GM18505 (cell line): ENCODE measurements around the gene SEC16A.

Experiments used
- ATAC-seq: cut with Tn5 transposase; IDR thresholded peaks from one replicate; pipeline ENCODE4 v1.9.1; 2021; ENCODE audit not compliant: unreplicated experiment
- POLR2A ChIP-seq: IDR thresholded peaks from 4 replicates; pipeline ENCODE4 v1.6.1; 2011; ENCODE audit warnings: borderline replicate concordance; ENCODE audit not compliant: insufficient read depth, insufficient read length; ENCODE audit errors: extremely low read depth

SEC16A gene

DNA sequence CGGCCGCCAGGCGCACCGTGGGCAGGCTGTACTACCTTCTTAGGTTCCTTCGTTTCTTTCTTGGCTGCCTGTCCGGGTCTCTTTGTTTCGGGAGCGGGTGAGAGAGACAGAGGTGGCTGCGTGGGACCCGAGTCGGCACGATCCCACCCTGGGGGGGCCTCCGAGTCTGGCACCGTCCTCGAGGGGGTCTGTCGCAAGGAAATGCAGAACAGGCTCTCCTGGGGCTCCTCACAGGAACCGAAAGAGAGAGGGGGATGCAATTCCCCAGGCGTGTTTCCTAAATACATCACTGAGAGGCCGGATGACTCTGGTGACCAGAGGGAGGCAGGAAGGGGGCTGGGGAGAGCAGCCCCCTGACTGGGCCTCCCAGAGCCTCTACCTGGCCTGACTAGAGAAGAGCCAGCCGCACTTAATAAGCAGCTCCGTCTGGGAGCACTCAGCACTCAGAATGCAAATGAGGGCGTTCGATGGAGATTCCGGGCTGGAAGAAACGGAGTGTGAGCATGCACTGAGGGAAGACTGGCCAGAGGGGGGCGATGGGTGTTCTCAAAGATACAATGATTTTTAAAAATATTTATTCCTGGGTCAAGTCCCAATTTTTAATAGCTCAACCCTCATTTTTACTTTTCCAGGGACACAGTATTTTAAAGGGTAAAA is 31.5 kb downstream of the SEC16A start:
- no peak for ATAC-seq

DNA sequence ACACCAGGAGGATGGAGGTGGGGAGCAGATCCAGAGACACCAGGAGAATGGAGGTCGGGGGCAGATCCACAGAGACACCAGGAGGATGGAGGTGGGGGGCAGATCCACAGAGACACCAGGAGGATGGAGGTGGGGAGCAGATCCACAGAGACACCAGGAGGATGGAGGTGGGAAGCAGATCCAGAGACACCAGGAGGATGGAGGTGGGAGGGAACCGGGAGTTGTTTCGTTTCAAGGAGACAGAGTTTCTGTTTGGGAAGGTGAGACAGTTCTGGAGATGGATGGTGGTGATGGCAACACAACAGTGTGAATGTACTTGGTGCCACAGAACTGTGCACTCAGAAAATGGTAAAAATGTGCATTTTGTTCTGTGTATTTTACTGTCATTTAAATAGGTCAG is 34.2 kb downstream of the SEC16A start:
- no peak for TF ChIP-seq POLR2A
- no peak for ATAC-seq

More for the DNA sequence above, 31.5 kb downstream of the SEC16A start:
- TF ChIP-seq POLR2A: no peak

DNA sequence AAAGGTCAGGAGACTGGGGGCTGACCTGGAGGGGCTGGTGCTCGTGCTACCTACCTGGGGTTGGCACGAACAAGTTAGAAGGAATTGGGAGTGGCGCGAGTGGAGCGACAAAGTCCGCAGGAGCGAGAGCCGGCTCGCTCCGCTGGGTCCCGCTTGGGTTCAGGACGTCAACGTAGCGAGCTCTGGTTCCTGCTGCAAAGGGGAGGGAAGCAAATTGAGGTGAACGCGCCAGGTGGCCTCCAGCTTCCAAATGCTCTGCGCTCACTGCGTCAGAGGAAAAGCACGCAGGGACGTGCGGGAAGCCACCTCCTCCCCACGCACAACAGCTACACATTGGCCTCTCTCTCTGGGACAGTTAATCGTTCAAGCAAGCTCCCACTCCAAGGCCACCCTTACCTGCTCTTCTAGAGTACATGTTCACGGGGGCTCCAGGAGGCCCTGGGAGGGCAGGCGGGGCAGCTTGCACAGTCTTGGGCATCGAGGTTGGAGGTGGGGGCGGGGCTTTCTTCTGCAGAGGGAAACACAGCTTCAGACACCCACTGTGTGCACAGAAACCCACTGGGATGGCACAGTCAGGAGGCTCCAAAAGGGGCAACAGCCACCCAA is 35.6 kb downstream of the SEC16A start:
- TF ChIP-seq POLR2A: no peak
- no peak for ATAC-seq

DNA sequence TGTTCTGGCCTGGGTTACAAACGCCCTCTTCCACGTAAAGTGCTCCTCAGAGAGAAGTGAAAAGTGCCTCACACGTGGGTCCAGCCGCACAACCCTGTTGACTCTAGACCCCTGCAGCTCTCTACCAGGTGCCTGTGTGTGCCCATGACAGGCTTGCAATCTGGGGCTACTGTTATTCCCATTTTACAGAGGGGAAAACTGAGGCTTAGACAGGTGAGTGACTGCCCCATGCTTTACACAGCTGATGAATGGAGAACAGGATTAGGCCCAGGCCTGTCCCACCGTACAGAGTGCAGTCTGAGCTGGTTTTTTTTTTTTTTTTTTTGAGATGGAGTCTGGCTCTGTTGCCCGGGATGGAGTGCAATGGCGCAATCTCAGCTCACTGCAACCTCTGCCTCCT is 37.0 kb downstream of the SEC16A start:
- ATAC-seq: no peak
- TF ChIP-seq POLR2A: no peak

DNA sequence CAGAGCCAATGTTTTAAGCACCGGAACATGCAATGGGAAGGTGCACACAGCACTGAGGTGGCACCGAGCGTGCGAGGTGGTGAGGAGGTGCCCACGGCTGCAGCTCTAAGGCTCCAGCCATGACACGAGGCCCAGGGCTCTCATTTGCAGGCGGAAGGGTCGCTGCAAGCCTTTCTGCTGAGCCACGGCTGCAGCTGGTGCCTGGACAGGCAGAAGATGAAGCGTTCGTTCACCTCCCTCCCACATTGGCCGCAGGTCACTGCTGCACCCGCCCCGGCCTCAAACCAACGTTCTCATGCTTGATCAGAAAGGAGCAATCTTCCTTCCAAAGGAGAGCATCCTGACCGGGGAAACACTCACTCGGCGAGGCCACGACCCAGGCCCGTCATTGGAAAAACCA is 38.7 kb downstream of the SEC16A start:
- TF ChIP-seq POLR2A: no peak
- no peak for ATAC-seq

DNA sequence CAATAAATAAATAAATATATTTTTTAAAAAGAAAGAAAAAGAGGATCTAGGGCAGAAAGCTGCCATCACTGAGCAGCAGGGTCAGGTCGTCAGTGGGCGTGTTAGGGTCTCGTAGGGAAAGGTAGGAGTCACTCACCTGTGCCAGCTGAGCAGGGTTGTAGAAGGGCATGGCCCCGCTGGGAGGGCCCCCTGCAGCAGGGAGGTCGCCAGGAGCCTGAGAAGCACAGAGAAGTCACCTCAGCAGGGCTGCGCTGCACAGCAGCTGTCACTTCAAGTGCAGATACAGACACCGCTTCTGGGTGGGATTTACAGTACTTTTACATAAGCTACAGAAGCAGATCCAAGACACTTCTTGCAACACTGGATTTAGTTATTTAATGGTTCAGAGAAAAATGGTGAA is 39.2 kb downstream of the SEC16A start:
- no peak for TF ChIP-seq POLR2A
- no peak for ATAC-seq

DNA sequence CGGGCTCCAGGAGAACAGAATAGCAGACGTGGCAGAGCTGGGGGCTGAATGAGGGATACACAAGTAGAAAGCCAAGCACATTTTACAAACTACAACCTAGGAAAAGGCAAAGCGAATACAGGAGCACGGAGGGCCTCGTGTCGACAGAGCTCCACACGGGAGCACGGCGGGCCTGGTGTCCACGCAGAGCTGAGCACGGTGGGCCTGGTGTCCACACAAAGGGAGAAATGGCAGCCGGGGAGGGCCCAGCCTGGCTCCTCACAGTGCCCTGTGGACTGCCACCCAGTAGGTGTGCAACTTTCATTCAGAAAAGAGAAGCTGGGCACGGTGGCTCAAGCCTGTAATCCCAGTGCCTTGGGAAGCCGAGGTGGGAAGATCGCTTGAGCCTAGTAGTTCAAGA is 39.8 kb downstream of the SEC16A start:
- no peak for TF ChIP-seq POLR2A
- no peak for ATAC-seq

DNA sequence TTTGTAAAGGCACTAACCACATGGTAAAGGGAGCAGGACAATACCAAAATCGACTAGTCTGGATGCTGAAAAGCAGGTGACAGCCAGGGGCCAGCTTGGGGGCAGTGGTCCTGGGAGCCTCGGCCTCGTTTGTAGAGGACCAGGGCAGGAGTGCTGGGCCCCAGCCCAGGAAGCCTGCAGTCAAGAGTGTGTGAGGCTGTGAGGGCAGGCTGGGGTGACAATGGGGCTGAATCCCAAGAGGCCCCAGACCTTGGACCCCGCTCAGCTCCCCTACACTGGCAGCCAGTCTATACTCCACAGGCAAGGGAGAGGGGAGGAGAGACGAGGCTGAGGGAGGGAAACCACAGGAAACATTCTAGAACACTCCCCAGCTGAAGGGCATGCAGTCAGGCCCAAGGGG is 40.6 kb downstream of the SEC16A start:
- no peak for ATAC-seq
- no peak for TF ChIP-seq POLR2A

DNA sequence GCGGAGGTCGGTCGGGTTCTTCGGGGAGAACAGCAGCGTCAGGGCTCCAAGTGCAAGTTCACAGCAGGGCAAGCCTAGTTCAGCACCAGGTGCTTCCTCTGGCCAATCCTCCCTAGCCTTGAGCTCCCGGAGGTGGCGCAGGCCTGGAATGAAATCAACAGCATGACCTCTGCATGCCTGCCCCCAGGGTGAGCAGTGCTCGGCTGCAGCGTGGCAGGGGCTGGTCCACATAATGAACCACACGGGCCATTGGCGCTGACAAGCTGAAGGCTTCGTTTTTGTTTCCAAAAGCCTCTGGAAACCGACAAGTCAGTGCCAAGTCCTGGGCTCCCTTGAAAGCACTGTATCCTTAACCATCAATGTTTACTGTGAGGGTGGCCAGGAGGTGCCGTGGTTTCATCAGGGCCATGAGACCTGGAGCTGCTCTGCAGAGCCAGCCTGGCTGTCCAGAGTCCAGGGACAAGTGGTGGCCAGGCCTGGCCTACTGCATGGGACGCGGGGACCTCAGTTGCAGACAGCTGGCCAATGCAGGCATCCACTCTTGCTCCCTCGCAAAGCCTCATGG is 41.1 kb downstream of the SEC16A start:
- peak; percentile 16 for TF ChIP-seq POLR2A
- no peak for ATAC-seq

DNA sequence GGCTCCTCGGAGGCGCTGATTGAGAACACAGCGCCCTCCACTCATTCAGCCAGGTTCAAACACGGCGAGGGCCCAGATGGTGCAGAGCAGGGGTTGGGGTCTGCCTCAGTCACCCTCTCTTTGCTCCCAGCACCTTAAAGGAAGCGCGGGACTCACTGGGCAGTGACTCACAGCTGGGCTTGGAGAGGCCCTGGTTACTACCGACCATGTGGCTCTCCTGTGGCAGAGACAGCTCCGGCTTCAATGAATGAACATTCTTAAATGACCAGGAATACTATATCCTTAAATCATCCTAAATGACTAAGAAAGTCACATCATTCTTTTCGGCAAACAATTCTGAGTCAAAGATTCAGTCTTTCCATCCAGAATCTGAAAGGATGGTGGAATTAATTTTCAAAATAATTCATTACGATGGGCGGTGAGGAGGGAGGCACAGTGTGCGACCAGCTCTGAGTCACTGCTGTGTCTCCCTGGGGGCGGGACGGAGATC is 41.6 kb downstream of the SEC16A start:
- TF ChIP-seq POLR2A: no peak
- ATAC-seq: no peak

DNA sequence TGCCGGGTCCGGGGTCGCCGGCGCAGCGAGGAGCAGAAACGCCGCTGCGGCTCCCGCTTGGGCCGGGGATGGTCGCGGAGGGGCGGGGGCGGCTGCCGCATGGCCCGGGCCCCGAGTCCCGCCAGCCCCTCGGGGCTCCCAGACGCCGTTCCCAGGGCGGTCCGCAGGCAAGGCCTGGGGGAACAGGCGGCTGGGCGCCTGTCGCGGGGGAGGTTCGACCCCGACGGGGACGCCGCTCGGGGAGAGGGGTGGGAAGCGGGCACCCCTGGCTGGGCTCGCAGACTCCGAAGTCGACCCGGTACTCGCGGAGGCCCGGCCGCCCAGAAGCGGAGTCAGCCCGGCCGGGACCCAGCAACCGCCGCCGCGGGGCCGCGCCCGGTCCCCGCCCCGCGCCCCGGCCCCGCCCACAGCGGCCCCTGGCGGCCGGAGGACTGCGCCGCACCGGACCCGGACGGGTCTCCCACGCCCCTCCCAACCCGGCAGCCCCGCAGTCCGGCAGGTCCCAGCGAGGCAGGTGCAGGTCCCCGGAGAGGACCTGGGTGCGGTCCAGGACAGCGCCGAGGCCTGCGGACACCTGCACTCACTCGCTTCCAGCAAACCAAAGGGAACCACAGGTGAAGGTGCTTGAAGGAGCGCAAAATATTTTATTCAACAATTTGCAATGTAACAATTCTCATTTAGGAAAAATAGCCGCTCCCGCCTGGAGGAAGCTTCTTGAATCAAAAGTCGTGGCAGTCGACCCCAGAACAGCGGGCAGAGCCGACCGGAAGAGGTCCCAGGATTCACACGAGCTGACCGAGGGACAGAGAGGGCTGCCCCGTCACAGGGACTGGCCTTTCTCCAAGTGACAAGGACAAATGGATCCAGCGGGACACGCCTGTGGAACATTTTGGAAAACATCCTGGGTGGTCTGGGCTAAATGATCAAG is 43.1 kb downstream of the SEC16A start, which contains the start of gene INPP5E:
Gene INPP5E (minus strand): TSS at position 365 of the 928 bp plus-strand sequence. CDS start 426 bp downstream, outside the sequence.
- TF ChIP-seq POLR2A: peak; percentile 52

DNA sequence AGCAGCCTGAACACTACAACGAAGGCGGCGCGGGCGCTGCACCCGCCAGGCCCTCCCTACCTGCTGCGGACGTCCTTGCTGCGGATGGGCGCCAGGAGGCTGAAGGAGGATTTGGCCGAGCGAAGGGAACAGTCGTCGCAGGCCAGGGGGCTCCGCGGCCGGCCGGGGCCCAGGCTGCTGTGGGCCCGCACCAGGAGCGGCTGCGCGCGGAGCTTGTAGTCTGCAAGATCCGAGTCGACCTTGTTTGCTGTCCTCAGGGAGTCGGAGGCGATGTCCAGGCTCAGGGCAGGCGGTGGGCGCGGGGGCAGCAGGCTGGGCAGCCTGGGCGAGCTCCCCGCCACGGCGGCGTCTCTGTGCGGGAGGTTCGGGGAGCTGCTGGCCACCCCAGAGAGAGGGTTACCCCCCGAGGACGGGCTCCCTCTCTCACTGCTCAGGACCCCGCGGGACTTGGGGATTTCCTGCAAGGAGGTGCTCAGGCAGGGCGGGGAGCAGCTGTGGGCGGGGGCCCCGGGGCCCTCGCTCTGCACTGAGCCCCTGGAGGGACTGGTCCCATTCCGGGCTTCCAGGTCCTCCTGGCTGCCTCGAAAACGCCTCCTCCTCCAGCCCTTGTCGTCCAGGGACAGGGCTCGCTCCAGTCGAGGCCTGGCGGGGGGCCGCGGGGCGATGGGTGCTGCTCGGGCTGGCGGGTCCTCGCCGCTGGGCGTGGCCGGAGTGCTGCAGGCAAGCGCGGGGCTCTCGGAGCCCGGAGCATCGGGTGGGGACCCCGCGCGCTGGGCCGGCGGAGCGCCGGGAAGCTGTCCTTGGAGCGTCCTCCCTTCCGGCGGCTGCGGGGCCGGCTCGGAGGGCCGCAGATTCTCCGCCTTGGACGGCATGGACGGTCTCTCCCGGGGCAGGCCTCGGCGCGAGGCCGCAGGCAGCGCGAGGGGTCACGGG is 44.0 kb downstream of the SEC16A start:
- TF ChIP-seq POLR2A: peak; percentile 20
- ATAC-seq: peak; percentile 40

More for the DNA sequence above, 43.1 kb downstream of the SEC16A start, which contains the start of gene INPP5E:
- ATAC-seq: peak; percentile 57

DNA sequence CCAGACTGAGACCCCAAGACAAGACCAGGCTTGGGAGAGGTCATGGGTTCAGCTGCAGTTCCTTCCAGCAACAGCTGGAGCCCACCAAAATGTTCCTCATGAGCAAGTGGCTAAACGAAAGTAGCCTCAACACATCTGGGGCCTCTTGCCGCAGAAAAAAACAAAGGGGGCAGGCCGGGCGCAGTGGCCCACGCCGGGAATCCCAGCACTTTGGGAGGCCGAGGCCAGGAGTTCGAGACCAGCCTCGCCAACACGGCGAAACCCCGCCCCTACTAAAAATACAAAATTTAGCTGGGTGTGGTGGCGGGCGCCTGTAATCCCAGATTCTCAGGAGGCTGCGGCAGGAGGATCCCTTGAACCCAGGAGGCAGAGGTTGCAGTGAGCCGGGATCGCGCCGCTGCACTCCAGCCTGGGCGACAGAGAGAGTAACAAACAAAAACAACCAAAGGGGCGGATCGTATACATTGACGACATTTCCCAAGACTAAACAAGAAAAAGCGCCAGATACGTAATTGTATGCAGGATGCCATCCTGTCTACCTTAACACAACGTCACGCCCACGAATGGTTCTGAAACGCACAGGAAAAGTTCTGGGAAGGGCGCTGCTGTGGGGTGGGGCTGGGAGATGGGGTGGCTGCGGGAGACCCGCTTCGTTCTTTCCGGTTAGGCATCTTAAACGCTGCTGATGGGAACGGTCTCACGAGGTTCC is 44.8 kb downstream of the SEC16A start:
- ATAC-seq: no peak
- no peak for TF ChIP-seq POLR2A
